ENCODE data around the gene TSPAN18. TPM values are rescaled to one million over a fixed set of nuclear protein-coding genes. Genes with fewer than 3 reads are reported as not detected.
A peak's percentile ranks its signal among the peaks of the same experiment; 100 is the strongest.

TSPAN18 gene
- total RNA-seq, 4 donors from 2014 or later = 2.1 to 9.1 (median 2.5) TPM

DNA sequence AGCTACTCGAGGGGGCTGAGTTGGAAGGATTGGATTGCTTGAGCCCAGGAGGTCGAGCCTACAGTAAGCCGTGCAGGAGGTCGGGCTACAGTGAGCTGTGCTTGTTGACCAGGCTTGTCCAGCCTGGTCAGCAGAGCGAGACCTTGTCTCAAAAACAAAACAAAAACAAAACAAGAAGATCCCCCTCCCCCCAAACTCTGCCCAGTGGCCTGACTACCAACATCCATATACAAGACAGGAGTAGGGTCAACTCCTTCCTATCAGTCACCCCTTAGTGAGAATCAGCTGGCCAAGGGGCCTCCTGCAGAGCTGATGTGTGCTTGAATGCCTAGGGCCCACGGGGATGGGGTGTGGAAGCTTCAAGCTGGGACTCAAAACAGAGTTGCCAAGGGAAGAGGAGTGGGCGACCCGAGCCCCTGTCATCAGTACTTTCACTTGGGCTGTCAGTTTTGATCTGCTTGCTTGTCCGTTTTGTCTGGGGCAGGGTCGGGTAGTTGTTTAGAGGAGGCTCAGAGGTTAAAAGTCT lies 942 bp upstream of the TSPAN18 start:
- ATAC-seq (no peak), DNase-seq (no peak)
- TF ChIP-seq CTCF (IDR thresholded peaks at IDR 0.05 in 4 of 5, conservative IDR thresholded peaks at IDR 0.05 in 1 of 5) = no peak
- TF ChIP-seq POLR2A (IDR thresholded peaks at IDR 0.05) = no peak
- Histone ChIP-seq H3K4me3 (no peak overlapping the region), H3K27ac (peak overlapping the region in 1 of 4 donors; percentile 34), H3K36me3 (no peaks in the 10 kb centered on the region), H3K9me3 (no peaks in the 10 kb centered on the region), H3K27me3 (peaks cover 13 to 17% (median 17%) of the 10 kb centered on the region in 3 donors), H3K4me1 (peaks cover 0 to 9% of the 10 kb centered on the region in 2 donors)
- in situ Hi-C loops (cut with MboI; ENCODE audit: low sequenced_read_pairs in 4 of 4) = loop anchor here in 3 of 4 donors (5.0 to 10.0 kb wide), 4 partner anchors 101 to 181 kb away; no protein-coding TSS in a partner anchor
- intact Hi-C loops (cut with DNase I; ENCODE audit: low total_unique reads) = loop anchor here (5.0 kb wide), 1 partner anchor 166 kb away; no protein-coding TSS in a partner anchor

GRCh38 chr11:44727114-44727372 lies 281 bp downstream of the TSPAN18 start:
- DNase-seq (no peak), ATAC-seq (peak in 1 of 2 donors; percentile 10)
- Histone ChIP-seq H3K9me3 (no peaks in the 10 kb centered on the region), H3K4me1 (peaks cover 0 to 9% of the 10 kb centered on the region in 2 donors), H3K36me3 (no peaks in the 10 kb centered on the region), H3K4me3 (peak overlapping the region; percentile 59 to 94 (median 64)), H3K27me3 (peaks cover 13 to 17% (median 17%) of the 10 kb centered on the region in 3 donors), H3K27ac (peak overlapping the region in 3 of 4 donors; percentile 37 to 65 (median 59))
- no peak for TF ChIP-seq CTCF (IDR thresholded peaks at IDR 0.05 in 4 of 5, conservative IDR thresholded peaks at IDR 0.05 in 1 of 5)
- TF ChIP-seq POLR2A (IDR thresholded peaks at IDR 0.05) = no peak
- intact Hi-C loops (cut with DNase I; ENCODE audit: low total_unique reads) = loop anchor here (5.0 kb wide), 1 partner anchor 165 kb away; no protein-coding TSS in a partner anchor
- in situ Hi-C loops (cut with MboI; ENCODE audit: low sequenced_read_pairs in 4 of 4) = loop anchor here in 3 of 4 donors (5.0 to 10.0 kb wide), 4 partner anchors 102 to 180 kb away; no protein-coding TSS in a partner anchor

DNA sequence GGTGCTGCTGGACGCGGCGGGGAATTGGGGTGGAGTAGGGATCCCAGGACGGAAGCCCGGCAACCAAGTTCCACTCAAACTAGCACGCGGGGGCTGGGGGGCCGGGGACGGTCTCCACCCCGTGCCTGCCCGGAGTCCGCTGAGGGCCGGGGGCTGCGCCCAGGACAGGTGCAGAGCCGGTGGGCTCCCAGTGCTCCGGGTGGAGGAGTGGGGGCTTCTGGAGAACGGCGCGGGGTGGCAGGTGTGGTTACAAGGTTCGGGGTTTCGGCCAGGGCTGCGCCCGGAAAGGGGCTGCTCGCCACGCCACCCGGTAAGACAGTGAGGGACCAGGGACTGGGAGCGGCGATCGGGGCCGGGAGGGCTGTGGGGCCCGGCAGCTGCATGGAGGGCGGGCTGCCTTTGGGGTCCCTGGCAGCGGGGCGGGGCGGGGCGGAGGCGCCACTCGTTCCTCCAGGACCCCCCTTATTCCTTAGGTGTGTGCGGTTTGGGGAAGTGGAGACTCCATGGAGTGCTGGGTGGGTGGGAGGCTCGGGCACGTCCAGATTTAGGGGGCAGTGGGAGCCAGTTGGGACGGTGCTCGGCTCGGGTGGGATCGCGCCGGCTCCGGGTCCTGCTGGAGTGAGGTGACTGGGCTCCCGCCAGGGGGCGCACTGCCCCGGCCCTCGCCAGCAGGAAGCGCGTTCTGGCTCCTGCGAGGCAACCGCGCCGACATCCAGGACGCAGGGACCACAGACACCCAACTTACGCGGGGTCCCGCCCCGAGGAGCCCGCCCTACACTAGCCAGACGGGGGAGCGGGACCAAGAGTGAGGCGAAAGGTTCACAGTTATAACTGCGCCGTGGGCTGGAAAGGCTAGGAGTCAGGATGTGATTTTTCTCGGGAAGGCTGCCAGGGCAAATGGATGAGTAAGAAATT lies 868 bp downstream of the TSPAN18 start:
- Histone ChIP-seq H3K4me3 (peak overlapping the region; percentile 59 to 94 (median 64)), H3K27me3 (peaks cover 13 to 17% (median 17%) of the 10 kb centered on the region in 3 donors), H3K9me3 (no peaks in the 10 kb centered on the region), H3K4me1 (peaks cover 0 to 9% of the 10 kb centered on the region in 2 donors), H3K36me3 (no peaks in the 10 kb centered on the region), H3K27ac (peak overlapping the region; percentile 22 to 65 (median 48))
- TF ChIP-seq CTCF (IDR thresholded peaks at IDR 0.05 in 4 of 5, conservative IDR thresholded peaks at IDR 0.05 in 1 of 5) (peak; percentile 56 to 96 (median 88)), POLR2A (IDR thresholded peaks at IDR 0.05) (no peak)
- in situ Hi-C loops (cut with MboI; ENCODE audit: low sequenced_read_pairs in 4 of 4) = loop anchor here in 3 of 4 donors (5.0 to 10.0 kb wide), 4 partner anchors 103 to 180 kb away; no protein-coding TSS in a partner anchor
- peak; percentile 68 to 84 for ATAC-seq
- peak; percentile 43 to 45 for DNase-seq
- intact Hi-C loops (cut with DNase I; ENCODE audit: low total_unique reads) = loop anchor here (1.0 to 5.0 kb wide), 4 partner anchors 47 to 184 kb away; no protein-coding TSS in a partner anchor

- intact Hi-C loops (cut with DNase I; ENCODE audit: low total_unique reads) (loop anchor here (1.0 to 5.0 kb wide), 4 partner anchors 46 to 183 kb away; no protein-coding TSS in a partner anchor), in situ Hi-C loops (cut with MboI; ENCODE audit: low sequenced_read_pairs in 4 of 4) (loop anchor here in 3 of 4 donors (5.0 to 10.0 kb wide), 4 partner anchors 104 to 179 kb away; no protein-coding TSS in a partner anchor)
- Histone ChIP-seq H3K27ac (peak overlapping the region in 1 of 4 donors; percentile 45), H3K9me3 (no peaks in the 10 kb centered on the region), H3K4me3 (peak overlapping the region in 3 of 4 donors; percentile 61 to 94 (median 67)), H3K27me3 (peaks cover 13 to 17% (median 17%) of the 10 kb centered on the region in 3 donors), H3K36me3 (no peaks in the 10 kb centered on the region), H3K4me1 (peaks cover 0 to 9% of the 10 kb centered on the region in 2 donors)
- DNase-seq (no peak), ATAC-seq (no peak)
- TF ChIP-seq POLR2A (IDR thresholded peaks at IDR 0.05) = no peak
- TF ChIP-seq CTCF (IDR thresholded peaks at IDR 0.05 in 4 of 5, conservative IDR thresholded peaks at IDR 0.05 in 1 of 5) = no peak
These were observed 1.7 kb downstream of the TSPAN18 start for GRCh38 chr11:44728491-44728910.

Measured in gastrocnemius medialis (tissue), 4 donors.